Naive thymus-derived CD8-positive, alpha-beta T cell (primary cell): ENCODE data around the gene AMPD3. TPM values are rescaled to one million over a fixed set of nuclear protein-coding genes. Genes with fewer than 3 reads are reported as not detected.

Experiments
- ATAC-seq, 2 donors: fragments of 150-1000 bp; cut with Tn5 transposase in 1 of 2; sonication (Bioruptor Pico), chemical (Tn5 transposase) in 1 of 2; 1 replicate in 1 of 2; 2 replicates in 1 of 2; pipeline ENCODE4 v1.10.0; 2021; ENCODE audit warnings: mild to moderate bottlenecking in 2 of 2, moderate library complexity in 2 of 2
- POLR2A ChIA-PET: fragments of 350-600 bp; sonication (Branson Sonifier 250); formaldehyde crosslinking; loops from one replicate; lab custom pipeline; 2021; ENCODE audit warnings: antibody characterized with exemption; lab: Charles Lee
- DNase-seq, 10 donors: peaks; one replicate each; pipeline versions ENCODE4 v3.0.0 to v3.0.0-alpha.2; 2020 to 2022
- H3K27ac Mint-ChIP-seq, 10 donors: one replicate each; pipeline ENCODE4 v1.8.0; 2020 to 2022; ENCODE audit warnings: mild to moderate bottlenecking in 10 of 10, mixed read lengths in 10 of 10, moderate library complexity in 4 of 10, inconsistent platforms in 1 of 10
- H3K27me3 Mint-ChIP-seq, 5 donors: one replicate each; pipeline ENCODE4 v1.8.0; 2021 to 2022; ENCODE audit warnings: mixed read lengths in 5 of 5
- H3K36me3 Mint-ChIP-seq, 3 donors: one replicate each; pipeline ENCODE4 v1.8.0; 2020 to 2022; ENCODE audit warnings: mixed read lengths in 3 of 3, mild to moderate bottlenecking in 2 of 3, inconsistent platforms in 1 of 3
- H3K4me1 Mint-ChIP-seq, 4 donors: one replicate each; pipeline ENCODE4 v1.8.0; 2021 to 2022; ENCODE audit warnings: mixed read lengths in 4 of 4
- H3K4me3 Mint-ChIP-seq, 10 donors: one replicate each; pipeline ENCODE4 v1.8.0; 2020 to 2022; ENCODE audit warnings: mild to moderate bottlenecking in 10 of 10, mixed read lengths in 10 of 10, moderate library complexity in 6 of 10, inconsistent platforms in 1 of 10
- H3K9me3 Mint-ChIP-seq, 9 donors: one replicate each; pipeline ENCODE4 v1.8.0; 2020 to 2022; ENCODE audit warnings: mixed read lengths in 9 of 9, mild to moderate bottlenecking in 3 of 9, inconsistent platforms in 1 of 9, moderate library complexity in 1 of 9
- polyA plus RNA-seq, 3 donors: library from polyadenylated mRNA; unstranded; fragments of 300-500 nt; fragmentation: Illumina TruSeq; gene quantifications; one replicate each; pipeline ENCODE4 v1.2.3, GENCODE V29; 2021
- total RNA-seq, 8 experiments: library from RNA in 2 of 8; stranded (reverse) in 2 of 8; gene quantifications; one replicate each; pipeline ENCODE4 v1.2.3 and lab custom pipeline; 2021 to 2026

Gene AMPD3
- total and polyA plus RNA-seq, 5 experiments from 2014 or later: 4.3 to 28.0 (median 14.2) TPM

DNA sequence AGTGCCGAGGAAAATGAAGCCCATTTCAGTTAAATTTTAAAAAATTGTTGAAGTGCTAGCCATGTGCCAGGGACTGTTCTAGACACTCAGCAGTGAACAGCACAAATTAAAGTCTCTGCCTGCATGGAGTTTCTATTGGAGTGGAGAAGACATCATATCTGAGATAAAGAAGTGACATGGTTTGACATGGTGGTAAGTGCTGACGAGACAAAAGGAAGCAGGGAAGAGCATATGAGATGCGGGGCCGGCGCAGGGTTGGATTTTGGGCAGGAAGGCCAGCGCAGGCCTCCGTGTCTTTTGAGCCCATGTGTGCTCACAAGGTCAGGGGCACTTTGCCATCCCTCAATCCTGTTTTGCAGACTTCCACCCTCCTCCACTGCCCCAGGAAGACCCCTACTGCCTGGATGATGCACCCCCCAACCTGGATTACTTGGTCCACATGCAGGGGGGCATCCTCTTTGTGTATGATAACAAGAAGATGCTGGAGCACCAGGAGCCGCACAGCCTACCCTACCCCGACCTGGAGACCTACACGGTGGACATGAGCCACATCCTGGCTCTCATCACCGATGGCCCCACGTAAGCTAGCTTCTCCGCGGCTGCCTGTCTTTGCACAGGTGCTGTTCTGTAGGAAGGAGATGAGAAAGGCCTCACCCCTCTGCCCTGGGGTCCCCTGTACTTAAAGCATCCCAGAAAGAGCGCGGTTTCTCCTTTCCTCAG, 29.6 kb downstream of the AMPD3 start:
- ATAC-seq: no peak
- no peak overlapping the region for H3K27ac Mint-ChIP-seq
- H3K9me3 Mint-ChIP-seq: no peaks in the 10 kb centered on the region
- peaks cover 10 to 21% (median 12%) of the 10 kb centered on the region in 4 donors for H3K4me1 Mint-ChIP-seq
- no peak for DNase-seq
- no peaks in the 10 kb centered on the region for H3K27me3 Mint-ChIP-seq
- H3K36me3 Mint-ChIP-seq: peaks cover 0 to 88% (median 9%) of the 10 kb centered on the region in 3 donors
- POLR2A ChIA-PET: no interaction called here
- H3K4me3 Mint-ChIP-seq: no peak overlapping the region

GRCh38 chr11:10485646-10486045, 30.6 kb downstream of the AMPD3 start:
- Mint-ChIP-seq H3K36me3 (peaks cover 0 to 90% (median 9%) of the 10 kb centered on the region in 3 donors), H3K4me3 (no peak overlapping the region), H3K9me3 (no peaks in the 10 kb centered on the region), H3K4me1 (peaks cover 10 to 28% (median 14%) of the 10 kb centered on the region in 4 donors), H3K27me3 (no peaks in the 10 kb centered on the region), H3K27ac (peak overlapping the region in 3 of 10 donors; percentile 18 to 61 (median 29))
- POLR2A ChIA-PET: no interaction called here
- no peak for DNase-seq
- ATAC-seq: no peak

DNA sequence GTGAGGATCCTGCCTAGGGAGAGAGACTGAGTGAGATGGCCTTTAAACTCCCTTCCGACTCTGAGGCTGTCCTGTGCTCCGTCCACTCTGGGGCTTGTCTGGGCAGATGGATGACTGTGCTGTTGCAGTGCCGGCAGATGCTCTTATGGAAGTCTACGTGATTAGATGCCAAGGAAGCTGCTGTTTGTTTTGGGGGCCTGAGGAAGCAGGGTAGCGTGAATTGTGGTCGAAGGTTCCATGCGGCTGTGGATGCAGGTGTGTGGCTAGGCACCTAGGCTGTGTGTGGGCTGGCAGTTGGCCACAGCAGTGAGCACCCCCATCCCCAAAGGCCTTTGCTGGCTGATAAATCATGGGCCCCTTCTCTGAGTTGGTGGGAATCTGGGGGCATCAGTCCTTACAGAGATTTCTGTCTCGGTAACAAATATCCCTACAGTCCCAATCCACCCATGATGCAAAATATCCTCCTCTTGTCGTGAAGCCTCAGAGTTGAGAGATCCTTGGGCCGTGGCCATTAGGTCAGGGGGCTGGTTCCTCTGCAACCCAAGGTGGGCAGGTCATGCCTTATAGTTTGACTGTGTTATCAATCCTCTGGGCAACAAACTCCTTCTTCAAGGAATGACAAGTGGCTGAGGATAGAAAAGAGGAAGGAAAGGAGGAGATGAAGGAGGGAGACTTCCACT, 31.2 kb downstream of the AMPD3 start:
- Mint-ChIP-seq H3K27ac (peak overlapping the region in 6 of 10 donors; percentile 8 to 62 (median 26)), H3K9me3 (no peaks in the 10 kb centered on the region), H3K4me3 (no peak overlapping the region), H3K4me1 (peaks cover 10 to 28% (median 14%) of the 10 kb centered on the region in 4 donors), H3K36me3 (peaks cover 0 to 86% (median 9%) of the 10 kb centered on the region in 3 donors), H3K27me3 (no peaks in the 10 kb centered on the region)
- DNase-seq (no peak), ATAC-seq (no peak)
- POLR2A ChIA-PET: no interaction called here

- POLR2A ChIA-PET: no interaction called here
These were observed 32.1 kb downstream of the AMPD3 start for GRCh38 chr11:10487002-10487647.

GRCh38 chr11:10488121-10488933, 33.3 kb downstream of the AMPD3 start:
- Mint-ChIP-seq H3K36me3 (peaks cover 0 to 88% (median 11%) of the 10 kb centered on the region in 3 donors), H3K4me1 (peaks cover 10 to 28% (median 16%) of the 10 kb centered on the region in 4 donors), H3K9me3 (no peaks in the 10 kb centered on the region), H3K27me3 (no peaks in the 10 kb centered on the region), H3K27ac (peak overlapping the region in 6 of 10 donors; percentile 44 to 85 (median 67)), H3K4me3 (peak overlapping the region in 1 of 10 donors; percentile 65)
- ATAC-seq (no peak), DNase-seq (no peak)
- POLR2A ChIA-PET: interaction anchor here (0.8 kb wide), 1 partner anchor 31 kb away, joined by 3 read pairs; no protein-coding TSS in a partner anchor

More at GRCh38 chr11:10487002-10487647, 32.1 kb downstream of the AMPD3 start:
- peaks cover 10 to 28% (median 14%) of the 10 kb centered on the region in 4 donors for H3K4me1 Mint-ChIP-seq
- ATAC-seq: no peak
- H3K27ac Mint-ChIP-seq: peak overlapping the region in 3 of 10 donors; percentile 36 to 71 (median 44)
- peaks cover 0 to 87% (median 5%) of the 10 kb centered on the region in 3 donors for H3K36me3 Mint-ChIP-seq
- DNase-seq: no peak
- no peak overlapping the region for H3K4me3 Mint-ChIP-seq
- H3K27me3 Mint-ChIP-seq: no peaks in the 10 kb centered on the region
- H3K9me3 Mint-ChIP-seq: no peaks in the 10 kb centered on the region

DNA sequence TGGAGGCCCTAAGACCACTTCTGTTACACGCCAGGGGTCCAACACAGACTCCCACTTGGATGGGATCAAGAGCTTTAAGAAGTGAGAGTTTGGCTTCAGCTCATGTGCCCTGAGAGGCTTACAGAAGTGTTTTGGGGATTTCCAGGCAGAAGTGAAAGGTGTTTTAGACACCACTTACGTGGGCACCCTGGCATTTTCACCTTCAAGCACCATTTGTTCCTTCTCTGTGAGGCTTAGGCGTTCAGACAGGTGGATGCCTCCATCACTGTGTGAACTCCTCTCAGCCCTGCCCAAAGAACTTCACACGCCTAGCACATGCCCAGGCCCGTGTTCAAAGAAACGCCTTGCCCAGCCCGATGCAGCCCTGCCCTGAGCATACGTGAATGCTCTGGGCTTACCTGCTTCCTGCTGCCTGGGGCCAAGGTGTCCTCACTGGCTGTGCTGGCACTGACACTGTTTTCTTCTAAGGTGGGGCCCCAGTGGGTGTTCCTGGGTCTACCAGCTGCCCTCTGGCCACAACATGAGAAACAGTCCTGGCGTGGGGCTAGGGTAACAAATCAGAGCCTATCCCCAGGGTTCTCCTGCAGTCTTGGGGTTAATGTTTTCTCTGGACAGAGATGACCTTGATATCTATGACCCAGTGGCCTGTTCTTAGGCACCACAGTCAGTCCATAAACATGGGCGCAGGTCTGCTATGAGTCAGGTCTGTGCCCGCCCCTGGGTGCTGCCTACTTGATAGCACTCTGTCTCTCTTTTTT, 34.0 kb downstream of the AMPD3 start:
- POLR2A ChIA-PET: no interaction called here
- H3K27me3 Mint-ChIP-seq: no peaks in the 10 kb centered on the region
- peaks cover 0 to 88% (median 12%) of the 10 kb centered on the region in 3 donors for H3K36me3 Mint-ChIP-seq
- H3K9me3 Mint-ChIP-seq: no peaks in the 10 kb centered on the region
- no peak overlapping the region for H3K4me3 Mint-ChIP-seq
- DNase-seq: peak in 1 of 10 donors; percentile 12
- peaks cover 10 to 28% (median 16%) of the 10 kb centered on the region in 4 donors for H3K4me1 Mint-ChIP-seq
- ATAC-seq: peak; percentile 39 to 72
- H3K27ac Mint-ChIP-seq: peak overlapping the region in 5 of 10 donors; percentile 44 to 71 (median 53)

DNA sequence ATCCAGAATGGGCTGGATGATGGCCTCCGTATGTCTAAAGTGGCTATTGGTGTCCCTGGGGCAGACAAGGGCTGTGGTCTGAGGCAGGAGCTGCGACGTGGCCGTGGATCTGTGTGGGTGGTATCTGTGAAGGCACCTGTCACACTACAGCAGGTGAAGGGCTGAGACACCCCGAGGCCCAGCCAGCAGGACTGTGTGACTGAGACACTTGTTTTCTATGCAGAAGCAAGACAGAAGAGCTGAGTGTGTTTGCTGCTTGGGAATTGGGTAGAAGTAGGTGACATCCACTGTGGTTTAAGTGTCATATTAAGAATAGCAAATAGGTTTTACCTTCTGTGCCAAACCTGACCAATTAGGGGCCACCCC, 35.0 kb downstream of the AMPD3 start:
- POLR2A ChIA-PET: no interaction called here
- peaks cover 0 to 89% (median 14%) of the 10 kb centered on the region in 3 donors for H3K36me3 Mint-ChIP-seq
- ATAC-seq (no peak), DNase-seq (no peak)
- no peaks in the 10 kb centered on the region for H3K9me3 Mint-ChIP-seq
- peaks cover 10 to 28% (median 16%) of the 10 kb centered on the region in 4 donors for H3K4me1 Mint-ChIP-seq
- H3K27me3 Mint-ChIP-seq: no peaks in the 10 kb centered on the region
- no peak overlapping the region for H3K4me3 Mint-ChIP-seq
- peak overlapping the region in 8 of 10 donors; percentile 11 to 77 (median 58) for H3K27ac Mint-ChIP-seq

DNA sequence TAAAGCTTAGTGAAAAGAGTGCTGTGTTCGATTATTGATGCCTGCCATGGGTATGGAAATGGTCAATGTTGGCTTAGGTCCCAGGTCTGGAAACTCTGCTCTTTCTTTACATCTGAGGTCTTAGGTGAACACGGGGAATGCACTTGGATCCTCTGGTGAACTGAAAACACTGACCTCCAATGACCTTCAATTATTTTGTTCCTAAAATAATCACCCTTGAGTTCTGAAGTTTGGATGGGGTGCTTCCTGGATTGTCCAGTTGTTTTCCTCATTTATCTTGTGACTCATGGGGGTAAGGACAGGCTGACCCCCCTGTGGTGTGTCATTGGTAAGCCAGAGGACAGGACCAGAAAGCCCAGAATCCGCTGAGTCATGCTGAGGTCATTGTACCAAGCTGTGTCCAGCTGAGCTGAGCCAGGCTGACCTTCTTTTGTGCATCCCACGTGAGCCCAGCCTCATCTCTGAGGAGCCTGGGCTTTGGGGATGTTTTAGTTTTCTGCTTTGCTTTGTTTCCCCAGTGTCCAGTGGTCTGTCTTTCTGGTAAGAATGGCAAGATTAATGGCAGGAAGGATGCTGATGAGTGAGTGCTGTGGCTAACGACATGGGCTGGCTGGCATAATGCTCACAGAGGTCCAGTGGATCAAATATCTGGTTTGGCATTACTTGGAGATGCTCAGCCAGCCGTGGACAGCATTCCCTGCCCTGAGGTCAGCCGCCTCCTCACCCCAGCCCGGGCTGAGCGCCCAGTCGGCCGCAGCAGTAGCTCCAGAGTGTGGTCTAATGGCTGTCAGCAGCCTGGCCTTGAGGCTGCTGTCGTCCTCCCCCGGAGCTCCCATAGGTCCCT, 35.6 kb downstream of the AMPD3 start:
- peaks cover 10 to 28% (median 15%) of the 10 kb centered on the region in 4 donors for H3K4me1 Mint-ChIP-seq
- H3K36me3 Mint-ChIP-seq: peaks cover 0 to 89% (median 14%) of the 10 kb centered on the region in 3 donors
- H3K9me3 Mint-ChIP-seq: no peaks in the 10 kb centered on the region
- H3K27ac Mint-ChIP-seq: peak overlapping the region in 4 of 10 donors; percentile 7 to 71 (median 45)
- POLR2A ChIA-PET: no interaction called here
- DNase-seq (no peak), ATAC-seq (no peak)
- H3K4me3 Mint-ChIP-seq: no peak overlapping the region
- no peaks in the 10 kb centered on the region for H3K27me3 Mint-ChIP-seq

DNA sequence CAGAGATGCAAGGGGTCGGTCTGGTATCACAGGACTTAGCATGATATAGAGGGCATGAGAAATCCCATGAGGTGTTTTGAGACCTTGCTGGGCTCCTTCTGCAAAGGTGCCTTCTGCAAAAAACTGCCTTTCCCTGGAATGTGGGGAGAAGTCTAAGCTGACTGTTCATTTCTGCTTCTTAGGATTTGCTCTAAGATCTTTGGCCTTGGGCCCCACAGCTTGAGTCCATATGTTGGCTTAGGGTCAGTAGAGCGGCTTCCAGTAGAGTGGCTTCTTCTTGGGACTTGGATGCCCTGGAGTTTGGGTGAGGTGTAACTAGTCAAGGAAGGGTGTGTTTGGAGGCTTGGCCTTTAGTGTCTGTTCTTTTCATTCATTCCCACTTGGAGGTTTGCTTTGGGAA, 37.0 kb downstream of the AMPD3 start:
- no peak overlapping the region for H3K4me3 Mint-ChIP-seq
- DNase-seq (no peak), ATAC-seq (no peak)
- peak overlapping the region in 3 of 10 donors; percentile 8 to 79 (median 35) for H3K27ac Mint-ChIP-seq
- no peaks in the 10 kb centered on the region for H3K9me3 Mint-ChIP-seq
- H3K27me3 Mint-ChIP-seq: no peaks in the 10 kb centered on the region
- POLR2A ChIA-PET: interaction anchor here (1.0 kb wide), 1 partner anchor 26 kb away, joined by 3 read pairs; no protein-coding TSS in a partner anchor
- peaks cover 0 to 87% (median 11%) of the 10 kb centered on the region in 3 donors for H3K36me3 Mint-ChIP-seq
- peaks cover 10 to 25% (median 14%) of the 10 kb centered on the region in 4 donors for H3K4me1 Mint-ChIP-seq

GRCh38 chr11:10493041-10493663, 38.1 kb downstream of the AMPD3 start:
- H3K27ac Mint-ChIP-seq: peak overlapping the region in 6 of 10 donors; percentile 2 to 82 (median 54)
- no peak for ATAC-seq
- H3K4me3 Mint-ChIP-seq: no peak overlapping the region
- H3K4me1 Mint-ChIP-seq: peaks cover 6 to 19% (median 13%) of the 10 kb centered on the region in 4 donors
- POLR2A ChIA-PET: no interaction called here
- no peaks in the 10 kb centered on the region for H3K27me3 Mint-ChIP-seq
- H3K9me3 Mint-ChIP-seq: no peaks in the 10 kb centered on the region
- H3K36me3 Mint-ChIP-seq: peaks cover 0 to 89% (median 15%) of the 10 kb centered on the region in 3 donors
- DNase-seq: no peak
